Hematopoietic multipotent progenitor cell (in vitro differentiated cells): ENCODE measurements around the gene NNMT. TPM values are rescaled to one million over a fixed set of nuclear protein-coding genes. Genes with fewer than 3 reads are reported as not detected.

Experiments
- DNase-seq, 3 donors: peaks; one replicate each; pipeline ENCODE4 v3.0.0-alpha.2; 2011 to 2015; ENCODE audit warnings: low read depth in 2 of 3, low spot score in 2 of 3
- total RNA-seq: library from RNA; depleted of rRNA; stranded (reverse); fragments of >200 nt; gene quantifications from one replicate; pipeline ENCODE4 v1.2.3, GENCODE V29; 2012

NNMT gene
- total RNA-seq, 1 donor = 0.27 TPM

GRCh38 chr11:114282488-114282887 lies 13.7 kb upstream of the NNMT start:
- DNase-seq = no peak

- no peak for DNase-seq
Observed at GRCh38 chr11:114283422-114283821, 12.8 kb upstream of the NNMT start.

GRCh38 chr11:114284021-114284420 lies 12.2 kb upstream of the NNMT start:
- no peak for DNase-seq

- no peak for DNase-seq
Observed at GRCh38 chr11:114284914-114285313, 11.3 kb upstream of the NNMT start.

GRCh38 chr11:114285599-114285998 lies 10.6 kb upstream of the NNMT start:
- DNase-seq = no peak

- DNase-seq = no peak
Observed at GRCh38 chr11:114286229-114286628, 10.0 kb upstream of the NNMT start.

- no peak for DNase-seq
Observed at GRCh38 chr11:114287154-114287553, 9.0 kb upstream of the NNMT start.

GRCh38 chr11:114288136-114288535 lies 8.1 kb upstream of the NNMT start:
- no peak for DNase-seq

GRCh38 chr11:114289779-114290178 lies 6.4 kb upstream of the NNMT start:
- no peak for DNase-seq

- no peak for DNase-seq
Observed at GRCh38 chr11:114290503-114291235, 5.5 kb upstream of the NNMT start.

- no peak for DNase-seq
Observed at GRCh38 chr11:114291381-114291780, 4.8 kb upstream of the NNMT start.

GRCh38 chr11:114291842-114292680 lies 4.1 kb upstream of the NNMT start:
- DNase-seq = no peak

GRCh38 chr11:114293201-114293711 lies 2.9 kb upstream of the NNMT start:
- no peak for DNase-seq

- no peak for DNase-seq
Observed at GRCh38 chr11:114296605-114297372, 590 bp downstream of the NNMT start.

- DNase-seq = no peak
Observed at GRCh38 chr11:114297806-114298709, 1.9 kb downstream of the NNMT start.

- no peak for DNase-seq
Observed at GRCh38 chr11:114298710-114299109, 2.5 kb downstream of the NNMT start.

- DNase-seq = no peak
Observed at GRCh38 chr11:114301088-114301487, 4.9 kb downstream of the NNMT start.

GRCh38 chr11:114301927-114302326 lies 5.7 kb downstream of the NNMT start:
- DNase-seq = no peak

GRCh38 chr11:114302663-114303062 lies 6.5 kb downstream of the NNMT start:
- no peak for DNase-seq

- DNase-seq = no peak
Observed at GRCh38 chr11:114304065-114304464, 7.9 kb downstream of the NNMT start.
